Prostate gland (tissue), 2 donors: Measurements from ENCODE around the gene USP25. TPM values are rescaled to one million over a fixed set of nuclear protein-coding genes. Genes with fewer than 3 reads are reported as not detected.

Source experiments
- DNase-seq: peaks from one replicate; pipeline ENCODE4 v3.0.0-alpha.2; 2019; ENCODE audit warnings: low spot score
- H3K27ac ChIP-seq, 2 donors: fragments of 200-600 bp; sonication (generic); 2 replicates each; pipeline ENCODE4 v1.5.1; 2017 to 2019
- H3K27me3 ChIP-seq: fragments of 200-600 bp; sonication (generic); replicated peaks from 2 replicates; pipeline ENCODE4 v1.5.1; 2019; ENCODE audit not compliant: insufficient read depth
- H3K36me3 ChIP-seq, 2 donors: fragments of 200-600 bp; sonication (generic); 1 replicate in 1 of 2; 2 replicates in 1 of 2; pipeline versions ENCODE4 v1.5.1 to v1.8.1; 2017 to 2019
- H3K4me1 ChIP-seq: fragments of 200-600 bp; sonication (generic); replicated peaks from 2 replicates; pipeline ENCODE4 v1.5.1; 2019
- H3K4me3 ChIP-seq, 2 donors: fragments of 200-600 bp; sonication (generic); 2 replicates each; pipeline ENCODE4 v1.5.1; 2017 to 2019
- H3K9me3 ChIP-seq: fragments of 200-600 bp; sonication (generic); 2 replicates; pipeline ENCODE4 v1.5.1; 2017
- CTCF ChIP-seq, 4 experiments: fragments of 200-600 bp in 2 of 4; fragments of 450-650 bp in 2 of 4; sonication (generic) in 2 of 4; IDR thresholded peaks; 1 replicate in 3 of 4; 2 replicates in 1 of 4; pipeline ENCODE4 v1.5.1; 2016 to 2019; ENCODE audit warnings: antibody characterized with exemption in 4 of 4, mild to moderate bottlenecking in 2 of 4, moderate library complexity in 2 of 4
- POLR2A ChIP-seq: fragments of 450-650 bp; IDR thresholded peaks from one replicate; pipeline ENCODE4 v1.6.1; 2016; ENCODE audit warnings: antibody characterized with exemption, mild to moderate bottlenecking
- POLR2AphosphoS5 ChIP-seq: sonication (generic); formaldehyde crosslinking; IDR thresholded peaks from one replicate; pipeline ENCODE4 v1.6.1; 2017; ENCODE audit warnings: antibody characterized with exemption
- WGBS: methylation state at CpG from one replicate; pipeline ENCODE4 v1.1.5; 2018; 5-methylcytosine and 5-hydroxymethylcytosine counted together
- intact Hi-C: fragments of 100-400 bp; cut with DNase I; formaldehyde crosslinking; loops from one replicate; pipeline ENCODE4 v1.14.2; 2022
- total RNA-seq, 2 donors: library from RNA; depleted of rRNA; stranded (reverse); fragments of >200 nt; gene quantifications; one replicate each; pipeline ENCODE4 v1.1.0, GENCODE V29; 2016

Gene USP25
- total RNA-seq, 2 donors from 2014 or later, result 30.4 to 49.3 TPM

- Histone ChIP-seq H3K27ac (peak overlapping the region; percentile 92 to 95), H3K27me3 (no peaks in the 10 kb centered on the region), H3K4me3 (peak overlapping the region; percentile 71 to 80), H3K9me3 (no peaks in the 10 kb centered on the region), H3K36me3 (no peaks in the 10 kb centered on the region), H3K4me1 (no peaks in the 10 kb centered on the region)
- TF ChIP-seq POLR2AphosphoS5 (peak; percentile 12), CTCF (IDR thresholded peaks at IDR 0.05) (no peak), POLR2A (no peak)
- intact Hi-C loops, result loop anchor here (10.0 kb wide), 1 partner anchor 94 kb away; no protein-coding TSS in a partner anchor
- 2% methylated on average over 25 of the region's 30 CpGs for WGBS
- DNase-seq, result peak; percentile 16
Measured at GRCh38 chr21:15730484-15731242, 881 bp downstream of the USP25 start.

- Histone ChIP-seq H3K9me3 (no peaks in the 10 kb centered on the region), H3K4me1 (no peaks in the 10 kb centered on the region), H3K27ac (peak overlapping the region; percentile 42 to 92), H3K36me3 (no peaks in the 10 kb centered on the region), H3K27me3 (no peaks in the 10 kb centered on the region), H3K4me3 (peak overlapping the region; percentile 71 to 80)
- intact Hi-C loops, result loop anchor here (10.0 kb wide), 1 partner anchor 94 kb away; no protein-coding TSS in a partner anchor
- DNase-seq, result no peak
- 6% methylated on average over 4 of the region's 4 CpGs for WGBS
- no peak for TF ChIP-seq POLR2A
- no peak for TF ChIP-seq POLR2AphosphoS5
- TF ChIP-seq CTCF (IDR thresholded peaks at IDR 0.05), result no peak
Measured at GRCh38 chr21:15731243-15731613, 1.4 kb downstream of the USP25 start.

DNA sequence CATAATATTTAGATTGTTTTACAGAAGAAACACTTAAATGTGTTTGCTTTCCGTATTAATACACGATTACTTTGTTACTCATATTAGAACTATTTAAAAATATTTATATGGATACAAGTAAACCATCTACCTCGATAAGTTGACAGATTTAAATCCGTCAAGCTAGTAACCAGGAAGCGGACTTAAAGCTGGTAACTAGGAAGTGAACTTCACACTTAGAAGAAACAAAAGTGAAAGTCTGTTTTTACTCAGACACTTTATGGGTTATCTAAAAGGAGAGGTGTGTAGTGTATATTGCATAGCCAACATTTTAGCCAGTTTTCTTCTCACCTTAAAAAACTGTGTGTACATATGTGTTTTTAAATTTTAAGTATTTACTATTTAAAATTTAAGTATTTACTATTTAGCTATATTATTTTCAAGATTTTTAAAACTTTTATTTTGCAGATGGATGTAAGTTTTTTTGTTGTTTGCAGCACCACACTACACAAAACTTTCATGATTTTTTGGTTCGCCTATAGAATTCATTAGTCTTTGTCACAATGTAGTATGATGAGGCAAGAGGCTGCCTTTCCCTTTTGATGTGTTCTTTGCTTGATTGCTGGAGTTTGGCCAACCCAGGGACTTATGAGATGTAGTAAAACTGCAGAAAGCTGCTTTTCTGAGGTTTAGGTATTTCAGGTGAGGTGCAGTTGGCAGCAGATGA, 2.7 kb downstream of the USP25 start:
- DNase-seq, result no peak
- H3K4me3 ChIP-seq, result peak overlapping the region; percentile 1 to 80
- peak overlapping the region; percentile 23 to 47 for H3K27ac ChIP-seq
- no peaks in the 10 kb centered on the region for H3K9me3 ChIP-seq
- no peak for TF ChIP-seq POLR2A
- TF ChIP-seq POLR2AphosphoS5, result peak; percentile 56
- no peak for TF ChIP-seq CTCF (IDR thresholded peaks at IDR 0.05)
- no peaks in the 10 kb centered on the region for H3K36me3 ChIP-seq
- no peaks in the 10 kb centered on the region for H3K27me3 ChIP-seq
- H3K4me1 ChIP-seq, result no peaks in the 10 kb centered on the region
- whole genome bisulfite sequencing, result 18% methylated on average over 6 of the region's 6 CpGs
- intact Hi-C loops, result loop anchor here (10.0 kb wide), 1 partner anchor 92 kb away; no protein-coding TSS in a partner anchor

DNA sequence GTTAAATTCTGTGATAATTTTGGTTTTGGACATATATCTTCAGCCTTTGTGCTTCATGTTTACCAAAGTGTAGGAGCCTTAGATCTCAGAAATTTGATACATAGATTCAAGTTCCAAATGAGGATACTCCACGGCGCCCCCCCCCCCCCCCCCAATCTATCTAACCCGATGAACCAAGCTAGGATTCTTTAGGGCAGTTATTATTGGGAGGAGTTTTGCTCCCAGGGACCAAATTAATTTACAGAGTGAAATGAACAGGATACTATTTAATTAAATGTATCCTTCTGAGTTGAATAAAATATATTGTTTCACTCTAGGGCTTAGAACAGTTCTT, 3.2 kb downstream of the USP25 start:
- 5% methylated on average over 3 of the region's 3 CpGs for WGBS
- Histone ChIP-seq H3K9me3 (no peaks in the 10 kb centered on the region), H3K27ac (peak overlapping the region in 1 of 2 donors; percentile 47), H3K4me1 (no peaks in the 10 kb centered on the region), H3K27me3 (no peaks in the 10 kb centered on the region), H3K36me3 (no peaks in the 10 kb centered on the region), H3K4me3 (peak overlapping the region in 1 of 2 donors; percentile 80)
- TF ChIP-seq POLR2AphosphoS5 (no peak), POLR2A (no peak), CTCF (IDR thresholded peaks at IDR 0.05) (no peak)
- no peak for DNase-seq
- intact Hi-C loops, result loop anchor here (10.0 kb wide), 1 partner anchor 92 kb away; no protein-coding TSS in a partner anchor
